WTC11 (cell line): Measurements from ENCODE around the gene CLTB. TPM values are rescaled to one million over a fixed set of nuclear protein-coding genes. Genes with fewer than 3 reads are reported as not detected.

ENCODE experiments used
- ATAC-seq: fragments of 200-7000 bp; cut with Tn5 transposase; 2 replicates; pipeline ENCODE4 v1.10.0; 2021; ENCODE audit warnings: mild to moderate bottlenecking, moderate library complexity
- CTCF ChIA-PET: fragments of 300-600 bp; sonication (Branson Sonifier 250); formaldehyde crosslinking; loops from one replicate; lab custom pipeline; 2021; ENCODE audit warnings: antibody characterized with exemption; lab: Charles Lee
- POLR2A ChIA-PET: fragments of 350-600 bp; sonication (Branson Sonifier 250); formaldehyde crosslinking; loops from one replicate; lab custom pipeline; 2021; ENCODE audit warnings: antibody characterized with exemption; lab: Charles Lee
- DNase-seq: peaks from one replicate; pipeline ENCODE4 v3.0.0; 2021; ENCODE audit warnings: low spot score
- H3K27ac Mint-ChIP-seq: 2 replicates; pipeline ENCODE4 v1.8.0; 2021; ENCODE audit warnings: mixed read lengths
- H3K27me3 Mint-ChIP-seq: 2 replicates; pipeline ENCODE4 v1.8.0; 2021; ENCODE audit warnings: low read depth, mild to moderate bottlenecking, moderate library complexity, mixed read lengths
- H3K36me3 Mint-ChIP-seq: 2 replicates; pipeline ENCODE4 v1.8.0; 2021; ENCODE audit warnings: mixed read lengths
- H3K4me1 Mint-ChIP-seq: 2 replicates; pipeline ENCODE4 v1.8.0; 2022; ENCODE audit warnings: mixed read lengths
- H3K4me3 Mint-ChIP-seq: 2 replicates; pipeline ENCODE4 v1.8.0; 2021; ENCODE audit warnings: mild to moderate bottlenecking, moderate library complexity, mixed read lengths
- H3K9me3 Mint-ChIP-seq: 2 replicates; pipeline ENCODE4 v1.8.0; 2021; ENCODE audit warnings: mixed read lengths
- AFF4 ChIP-seq: sonication (generic); formaldehyde crosslinking; IDR thresholded peaks from 2 replicates; pipeline ENCODE4 v1.8.1; 2023; ENCODE audit warnings: mild to moderate bottlenecking, missing genetic modification reagents, borderline replicate concordance
- ATF1 ChIP-seq: sonication (generic); formaldehyde crosslinking; IDR thresholded peaks from 2 replicates; pipeline ENCODE4 v1.8.1; 2023; ENCODE audit warnings: mild to moderate bottlenecking, moderate library complexity, missing genetic modification reagents
- CREB1 ChIP-seq: sonication (generic); formaldehyde crosslinking; IDR thresholded peaks from 2 replicates; pipeline ENCODE4 v1.8.0; 2023; ENCODE audit warnings: mild to moderate bottlenecking, missing genetic modification reagents
- CTCF ChIP-seq: fragments of 200-600 bp; IDR thresholded peaks from 2 replicates; pipeline ENCODE4 v1.8.0; 2022; ENCODE audit warnings: antibody characterized with exemption
- E2F4 ChIP-seq: sonication (generic); formaldehyde crosslinking; IDR thresholded peaks from 2 replicates; pipeline ENCODE4 v1.8.1; 2022; ENCODE audit warnings: low read depth, mild to moderate bottlenecking, moderate library complexity, missing genetic modification reagents, borderline replicate concordance
- EMX1 ChIP-seq: fragments of 250-450 bp; sonication (Bioruptor Pico); IDR thresholded peaks from 2 replicates; pipeline ENCODE4 v1.8.0; 2021; ENCODE audit warnings: mild to moderate bottlenecking
- FOXJ3 ChIP-seq: sonication (generic); formaldehyde crosslinking; IDR thresholded peaks from 2 replicates; pipeline ENCODE4 v1.9.0; 2021; ENCODE audit warnings: missing genetic modification reagents, mild to moderate bottlenecking, borderline replicate concordance
- FOXP1 ChIP-seq: sonication (generic); formaldehyde crosslinking; IDR thresholded peaks from 2 replicates; pipeline ENCODE4 v1.8.0; 2022; ENCODE audit warnings: missing genetic modification reagents, mild to moderate bottlenecking, moderate library complexity, borderline replicate concordance
- JUN ChIP-seq: sonication (generic); formaldehyde crosslinking; IDR thresholded peaks from 2 replicates; pipeline ENCODE4 v1.8.0; 2023; ENCODE audit warnings: mild to moderate bottlenecking, missing genetic modification reagents
- MAX ChIP-seq: sonication (generic); formaldehyde crosslinking; IDR thresholded peaks from 2 replicates; pipeline ENCODE4 v1.8.0; 2022; ENCODE audit warnings: mild to moderate bottlenecking, missing genetic modification reagents
- NFATC4 ChIP-seq: fragments of 250-450 bp; sonication (Bioruptor Pico); IDR thresholded peaks from 2 replicates; pipeline ENCODE4 v1.9.0; 2021; ENCODE audit warnings: mild to moderate bottlenecking
- SMAD4 ChIP-seq: sonication (generic); formaldehyde crosslinking; IDR thresholded peaks from 2 replicates; pipeline ENCODE4 v1.8.0; 2022; ENCODE audit warnings: mild to moderate bottlenecking, missing genetic modification reagents
- TCF7 ChIP-seq: sonication (generic); formaldehyde crosslinking; IDR thresholded peaks from 2 replicates; pipeline ENCODE4 v1.8.0; 2022; ENCODE audit warnings: mild to moderate bottlenecking, low read depth, missing genetic modification reagents, moderate library complexity
- ZNF138 ChIP-seq: sonication (generic); formaldehyde crosslinking; conservative IDR thresholded peaks from 2 replicates; pipeline ENCODE4 v1.8.1; 2022; ENCODE audit warnings: mild to moderate bottlenecking, moderate library complexity, missing genetic modification reagents
- ZNF219 ChIP-seq: sonication (generic); formaldehyde crosslinking; IDR thresholded peaks from 2 replicates; pipeline ENCODE4 v1.8.0; 2023; ENCODE audit warnings: missing genetic modification reagents, mild to moderate bottlenecking, borderline replicate concordance
- ZNF263 ChIP-seq: sonication (generic); formaldehyde crosslinking; IDR thresholded peaks from 2 replicates; pipeline ENCODE4 v1.8.1; 2022; ENCODE audit warnings: low read depth, mild to moderate bottlenecking, moderate library complexity, missing genetic modification reagents
- total RNA-seq: library from RNA; stranded (reverse); gene quantifications from 3 replicates; pipeline ENCODE4 v1.2.3, GENCODE V29; 2021
- TF ChIP-seq, protein P1 (sequence below): fragments of 250-450 bp; sonication (Bioruptor Pico); IDR thresholded peaks from 2 replicates; pipeline ENCODE4 v1.9.0; 2021; ENCODE audit warnings: mild to moderate bottlenecking, borderline replicate concordance
- TF ChIP-seq, protein P2 (sequence below): sonication (generic); formaldehyde crosslinking; IDR thresholded peaks from 2 replicates; pipeline ENCODE4 v1.8.0; 2022; ENCODE audit warnings: mild to moderate bottlenecking, missing genetic modification reagents
- TF ChIP-seq, protein P3 (sequence below): sonication (generic); formaldehyde crosslinking; IDR thresholded peaks from 2 replicates; pipeline ENCODE4 v1.8.1; 2023; ENCODE audit warnings: mild to moderate bottlenecking, missing genetic modification reagents, moderate library complexity

The CLTB gene
- total RNA-seq, 1 experiment from 2014 or later, result 33.8 TPM

DNA sequence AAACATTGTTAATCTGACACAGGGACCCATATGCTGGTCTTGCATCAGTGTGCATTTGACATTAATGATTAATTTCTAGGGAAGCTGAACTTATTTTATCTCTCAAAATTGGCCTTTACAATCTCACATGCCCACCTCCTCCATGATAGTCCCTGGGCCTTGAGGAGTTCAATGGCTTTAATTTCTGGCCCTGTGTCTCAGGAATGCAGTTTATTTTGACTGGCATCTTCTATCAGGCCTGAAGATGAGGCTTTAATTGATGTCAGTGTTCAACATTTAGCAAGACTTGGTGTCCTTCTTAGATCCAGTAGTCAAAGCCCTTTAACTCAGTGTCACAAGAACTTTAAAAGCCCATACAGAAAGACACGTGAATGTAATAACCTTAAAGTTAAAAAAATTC lies 10.5 kb upstream of the CLTB start:
- TF ChIP-seq TCF7 (CRISPR knock-in tag) (no peak), AFF4 (CRISPR knock-in tag) (no peak), ZNF219 (CRISPR knock-in tag) (no peak), CTCF (no peak), FOXJ3 (CRISPR knock-in tag) (no peak), ZNF138 (no peak), FOXP1 (CRISPR knock-in tag) (no peak), NFATC4 (CRISPR knock-in tag) (no peak)
- no peak overlapping the region for H3K4me3 Mint-ChIP-seq
- peaks cover 12% of the 10 kb centered on the region for H3K36me3 Mint-ChIP-seq
- POLR2A ChIA-PET, result no interaction called here
- H3K9me3 Mint-ChIP-seq, result peaks cover 41% of the 10 kb centered on the region
- H3K27me3 Mint-ChIP-seq, result peaks cover 21% of the 10 kb centered on the region
- CTCF ChIA-PET, result no interaction called here
- ATAC-seq, result no peak
- H3K4me1 Mint-ChIP-seq, result no peaks in the 10 kb centered on the region
- DNase-seq, result no peak
- no peak overlapping the region for H3K27ac Mint-ChIP-seq

DNA sequence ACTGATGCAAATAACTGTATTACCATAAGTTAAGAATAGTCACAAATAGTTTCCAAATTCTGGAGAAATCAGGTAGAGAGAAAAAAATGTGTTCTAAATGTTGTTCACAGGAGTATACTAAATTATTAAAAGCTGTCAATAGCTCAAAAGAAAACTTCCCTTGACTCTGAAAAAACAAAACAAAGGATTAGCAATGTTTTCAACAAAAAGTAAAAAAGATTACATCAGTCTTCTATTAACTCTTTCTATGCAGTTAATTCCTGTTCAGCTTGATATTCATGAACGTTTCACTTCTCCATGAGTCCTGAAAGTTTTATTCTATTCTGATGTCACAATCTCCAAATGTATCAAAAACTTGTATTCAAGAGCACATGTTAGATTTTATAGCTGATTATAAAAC lies 9.5 kb upstream of the CLTB start:
- no peaks in the 10 kb centered on the region for H3K4me1 Mint-ChIP-seq
- CTCF ChIA-PET, result no interaction called here
- no peak overlapping the region for H3K27ac Mint-ChIP-seq
- H3K36me3 Mint-ChIP-seq, result peaks cover 22% of the 10 kb centered on the region
- H3K27me3 Mint-ChIP-seq, result peaks cover 29% of the 10 kb centered on the region
- H3K9me3 Mint-ChIP-seq, result peaks cover 50% of the 10 kb centered on the region
- POLR2A ChIA-PET, result no interaction called here
- ATAC-seq (no peak), DNase-seq (no peak)
- H3K4me3 Mint-ChIP-seq, result no peak overlapping the region
- TF ChIP-seq CTCF, result no peak
- no peak for TF ChIP-seq ATF1 (CRISPR knock-in tag)
- no peak for TF ChIP-seq MAX (CRISPR knock-in tag)
- TF ChIP-seq, protein P1, sequence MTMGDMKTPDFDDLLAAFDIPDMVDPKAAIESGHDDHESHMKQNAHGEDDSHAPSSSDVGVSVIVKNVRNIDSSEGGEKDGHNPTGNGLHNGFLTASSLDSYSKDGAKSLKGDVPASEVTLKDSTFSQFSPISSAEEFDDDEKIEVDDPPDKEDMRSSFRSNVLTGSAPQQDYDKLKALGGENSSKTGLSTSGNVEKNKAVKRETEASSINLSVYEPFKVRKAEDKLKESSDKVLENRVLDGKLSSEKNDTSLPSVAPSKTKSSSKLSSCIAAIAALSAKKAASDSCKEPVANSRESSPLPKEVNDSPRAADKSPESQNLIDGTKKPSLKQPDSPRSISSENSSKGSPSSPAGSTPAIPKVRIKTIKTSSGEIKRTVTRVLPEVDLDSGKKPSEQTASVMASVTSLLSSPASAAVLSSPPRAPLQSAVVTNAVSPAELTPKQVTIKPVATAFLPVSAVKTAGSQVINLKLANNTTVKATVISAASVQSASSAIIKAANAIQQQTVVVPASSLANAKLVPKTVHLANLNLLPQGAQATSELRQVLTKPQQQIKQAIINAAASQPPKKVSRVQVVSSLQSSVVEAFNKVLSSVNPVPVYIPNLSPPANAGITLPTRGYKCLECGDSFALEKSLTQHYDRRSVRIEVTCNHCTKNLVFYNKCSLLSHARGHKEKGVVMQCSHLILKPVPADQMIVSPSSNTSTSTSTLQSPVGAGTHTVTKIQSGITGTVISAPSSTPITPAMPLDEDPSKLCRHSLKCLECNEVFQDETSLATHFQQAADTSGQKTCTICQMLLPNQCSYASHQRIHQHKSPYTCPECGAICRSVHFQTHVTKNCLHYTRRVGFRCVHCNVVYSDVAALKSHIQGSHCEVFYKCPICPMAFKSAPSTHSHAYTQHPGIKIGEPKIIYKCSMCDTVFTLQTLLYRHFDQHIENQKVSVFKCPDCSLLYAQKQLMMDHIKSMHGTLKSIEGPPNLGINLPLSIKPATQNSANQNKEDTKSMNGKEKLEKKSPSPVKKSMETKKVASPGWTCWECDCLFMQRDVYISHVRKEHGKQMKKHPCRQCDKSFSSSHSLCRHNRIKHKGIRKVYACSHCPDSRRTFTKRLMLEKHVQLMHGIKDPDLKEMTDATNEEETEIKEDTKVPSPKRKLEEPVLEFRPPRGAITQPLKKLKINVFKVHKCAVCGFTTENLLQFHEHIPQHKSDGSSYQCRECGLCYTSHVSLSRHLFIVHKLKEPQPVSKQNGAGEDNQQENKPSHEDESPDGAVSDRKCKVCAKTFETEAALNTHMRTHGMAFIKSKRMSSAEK (CRISPR knock-in tag), result no peak
- TF ChIP-seq EMX1 (CRISPR knock-in tag), result no peak
- TF ChIP-seq, protein P2, sequence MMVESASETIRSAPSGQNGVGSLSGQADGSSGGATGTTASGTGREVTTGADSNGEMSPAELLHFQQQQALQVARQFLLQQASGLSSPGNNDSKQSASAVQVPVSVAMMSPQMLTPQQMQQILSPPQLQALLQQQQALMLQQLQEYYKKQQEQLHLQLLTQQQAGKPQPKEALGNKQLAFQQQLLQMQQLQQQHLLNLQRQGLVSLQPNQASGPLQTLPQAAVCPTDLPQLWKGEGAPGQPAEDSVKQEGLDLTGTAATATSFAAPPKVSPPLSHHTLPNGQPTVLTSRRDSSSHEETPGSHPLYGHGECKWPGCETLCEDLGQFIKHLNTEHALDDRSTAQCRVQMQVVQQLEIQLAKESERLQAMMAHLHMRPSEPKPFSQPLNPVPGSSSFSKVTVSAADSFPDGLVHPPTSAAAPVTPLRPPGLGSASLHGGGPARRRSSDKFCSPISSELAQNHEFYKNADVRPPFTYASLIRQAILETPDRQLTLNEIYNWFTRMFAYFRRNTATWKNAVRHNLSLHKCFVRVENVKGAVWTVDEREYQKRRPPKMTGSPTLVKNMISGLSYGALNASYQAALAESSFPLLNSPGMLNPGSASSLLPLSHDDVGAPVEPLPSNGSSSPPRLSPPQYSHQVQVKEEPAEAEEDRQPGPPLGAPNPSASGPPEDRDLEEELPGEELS (CRISPR knock-in tag), result no peak
- no peak for TF ChIP-seq E2F4 (CRISPR knock-in tag)
- TF ChIP-seq, protein P3, sequence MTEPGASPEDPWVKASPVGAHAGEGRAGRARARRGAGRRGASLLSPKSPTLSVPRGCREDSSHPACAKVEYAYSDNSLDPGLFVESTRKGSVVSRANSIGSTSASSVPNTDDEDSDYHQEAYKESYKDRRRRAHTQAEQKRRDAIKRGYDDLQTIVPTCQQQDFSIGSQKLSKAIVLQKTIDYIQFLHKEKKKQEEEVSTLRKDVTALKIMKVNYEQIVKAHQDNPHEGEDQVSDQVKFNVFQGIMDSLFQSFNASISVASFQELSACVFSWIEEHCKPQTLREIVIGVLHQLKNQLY, result no peak
- TF ChIP-seq JUN (CRISPR knock-in tag), result no peak
- TF ChIP-seq ZNF263 (CRISPR knock-in tag), result no peak
- TF ChIP-seq SMAD4 (CRISPR knock-in tag), result no peak
- TF ChIP-seq CREB1 (CRISPR knock-in tag), result no peak
